GM18499 (cell line): ENCODE results near the gene EEF1E1.

Source experiments
- ATAC-seq: cut with Tn5 transposase; IDR thresholded peaks from one replicate; pipeline ENCODE4 v1.9.1; 2021; ENCODE audit warnings: moderate number of reproducible peaks; ENCODE audit not compliant: insufficient read depth, unreplicated experiment

The EEF1E1 gene

DNA sequence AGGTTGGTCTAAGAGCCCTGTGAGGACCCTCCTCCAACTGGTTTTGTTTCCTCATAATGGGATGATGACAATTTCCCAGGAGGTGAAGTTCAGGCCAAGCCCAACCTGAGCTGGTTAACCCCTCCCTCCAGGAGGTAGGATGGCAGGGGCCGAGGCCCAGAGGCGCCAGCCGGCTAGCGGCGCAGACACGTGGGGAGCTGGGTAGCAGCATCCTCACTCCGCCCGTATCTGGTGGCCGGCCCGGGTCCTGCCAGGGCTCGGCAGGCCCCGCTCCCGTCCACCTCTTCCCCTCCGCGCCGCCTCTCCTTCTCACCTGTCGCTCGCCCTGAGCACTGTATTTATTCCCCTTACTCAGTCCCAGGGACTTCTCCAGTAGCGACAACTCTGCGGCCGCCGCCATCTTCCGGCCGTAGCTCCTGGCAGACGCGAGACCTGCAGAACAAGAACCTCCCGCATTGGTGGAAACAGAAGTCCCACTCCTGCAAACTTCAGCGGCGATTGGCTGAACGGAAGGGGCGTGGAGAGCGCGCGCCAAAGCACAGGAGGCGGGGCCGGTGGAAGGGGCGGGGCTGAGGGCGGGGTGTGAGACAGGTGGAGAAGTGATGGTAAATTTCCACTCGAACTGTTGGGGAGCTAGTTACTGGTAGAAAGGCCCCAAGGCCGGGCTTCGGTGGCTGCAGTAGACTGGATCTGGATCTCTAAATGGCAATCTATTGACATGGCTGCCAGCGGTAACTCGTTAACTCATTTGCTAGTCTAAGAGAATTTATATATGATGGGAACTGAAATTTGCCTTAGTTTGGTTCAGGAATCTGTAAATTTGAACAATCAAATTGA lies at the start of gene EEF1E1:
EEF1E1 (minus strand) TSS at position 427 of the 837 bp plus-strand sequence; CDS start at position 400, 27 bp downstream.
- ATAC-seq, result peak; percentile 96

- no peak for ATAC-seq
Observed at GRCh38 chr6:8149350-8149749, 47.0 kb upstream of the EEF1E1 start.

DNA sequence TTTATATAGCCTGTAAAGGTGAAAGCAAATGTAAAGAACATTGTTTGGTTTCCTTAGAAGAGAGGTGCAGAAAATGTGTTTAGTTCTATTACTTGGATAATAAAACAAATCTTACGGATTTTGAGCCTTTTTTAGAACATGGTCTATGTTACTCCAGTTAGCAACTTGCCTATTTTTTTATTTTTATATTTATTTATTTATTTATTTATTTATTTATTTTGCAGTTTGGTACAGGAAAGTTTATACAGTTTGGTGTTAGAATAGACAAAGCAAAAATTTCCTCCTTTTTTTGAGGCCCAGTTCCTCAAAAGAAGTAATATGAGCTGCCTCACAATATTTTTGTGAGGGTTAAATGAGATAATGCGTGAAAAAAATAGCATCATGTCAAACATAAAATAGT lies 41.6 kb upstream of the EEF1E1 start:
- ATAC-seq, result no peak

- ATAC-seq, result no peak
Observed at GRCh38 chr6:8139451-8139850, 37.1 kb upstream of the EEF1E1 start.

GRCh38 chr6:8137529-8137939 lies 35.2 kb upstream of the EEF1E1 start:
- ATAC-seq, result no peak

DNA sequence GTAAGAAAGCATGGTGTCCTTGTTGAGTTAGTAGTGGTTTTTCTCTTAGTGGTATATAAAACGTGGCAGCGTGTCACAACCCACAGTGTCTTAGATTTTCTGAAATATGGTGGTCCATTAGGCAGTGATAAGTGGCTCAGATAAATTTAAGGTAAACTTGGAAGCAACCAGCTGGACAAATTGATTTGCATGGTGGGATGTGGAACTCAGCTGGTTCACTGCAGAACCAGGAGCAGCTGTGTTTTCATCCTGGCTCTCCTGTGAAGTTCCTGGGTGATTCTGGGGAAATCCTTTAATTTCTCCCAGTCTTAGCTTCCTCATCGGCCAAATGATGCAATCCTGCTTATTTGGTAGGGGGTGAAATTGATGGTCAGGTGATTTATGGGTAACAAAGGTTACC lies 32.9 kb upstream of the EEF1E1 start:
- ATAC-seq, result no peak

DNA sequence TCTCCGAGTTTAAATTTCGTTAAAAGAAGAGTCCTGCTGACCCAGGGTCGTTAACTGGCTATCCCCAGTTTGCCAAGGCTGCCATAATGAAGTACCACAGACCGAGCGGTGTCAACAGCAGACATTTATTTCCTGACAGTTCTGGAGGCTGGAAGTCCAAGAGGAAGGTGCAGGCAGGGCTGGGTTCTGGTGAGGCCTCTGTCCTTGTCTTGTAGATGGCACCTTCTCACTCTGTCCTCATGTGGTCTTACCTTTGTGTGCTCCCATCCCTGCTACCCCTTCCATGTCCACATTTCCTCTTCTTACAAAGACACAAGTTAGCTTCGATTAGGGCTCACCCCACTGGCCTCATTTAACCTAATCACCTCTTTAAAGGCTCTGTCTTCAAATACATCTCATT lies 29.8 kb upstream of the EEF1E1 start:
- ATAC-seq, result no peak

DNA sequence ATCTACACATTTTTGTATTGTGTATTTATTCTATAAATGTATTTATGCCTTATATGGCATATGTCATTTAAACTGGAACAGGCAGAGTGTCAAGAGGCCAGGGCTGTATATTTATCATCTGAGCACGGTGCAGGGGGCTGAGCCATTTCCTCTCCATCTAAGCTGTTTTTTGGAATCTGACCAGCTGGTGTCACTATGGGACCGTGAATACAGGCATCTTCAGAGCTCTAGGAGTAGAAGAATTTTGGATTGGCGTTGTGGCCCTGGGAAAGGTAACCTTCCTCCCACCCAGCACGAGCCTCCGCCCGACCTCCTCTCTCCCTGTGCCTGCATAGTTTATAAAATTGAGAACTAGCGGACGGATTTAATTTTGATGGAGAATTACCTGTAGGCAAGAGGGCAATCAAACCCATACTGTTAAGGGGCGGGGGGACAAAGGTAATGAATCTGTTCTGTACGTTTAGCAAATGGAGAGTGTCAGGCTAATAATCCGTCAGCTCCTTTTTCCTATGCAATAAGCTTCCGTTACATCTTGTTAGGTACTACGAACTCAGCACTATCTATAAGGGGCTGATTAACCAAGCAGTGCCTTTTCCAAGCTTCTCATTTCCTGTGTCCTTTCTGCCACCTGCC lies 29.0 kb upstream of the EEF1E1 start:
- ATAC-seq, result no peak

DNA sequence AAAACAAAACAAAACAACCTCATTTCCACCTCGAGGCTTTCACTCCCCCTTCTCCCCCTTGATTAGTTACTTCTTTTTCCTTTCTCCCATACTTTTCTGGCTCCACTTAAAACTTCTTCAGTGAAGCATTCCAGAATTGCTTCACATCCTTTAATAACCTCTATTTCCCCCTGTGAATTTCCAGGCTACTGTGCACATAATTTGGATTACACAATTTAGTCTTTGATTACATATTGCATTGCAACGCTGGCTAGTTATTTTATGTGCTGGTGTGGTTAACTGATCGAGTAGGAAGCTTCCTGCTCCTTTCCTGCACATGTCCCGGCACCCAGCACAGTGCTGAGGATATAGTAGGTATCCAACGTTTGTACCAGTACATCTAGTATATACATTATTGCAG lies 28.1 kb upstream of the EEF1E1 start:
- no peak for ATAC-seq

- no peak for ATAC-seq
Observed at GRCh38 chr6:8123236-8123635, 20.9 kb upstream of the EEF1E1 start.

DNA sequence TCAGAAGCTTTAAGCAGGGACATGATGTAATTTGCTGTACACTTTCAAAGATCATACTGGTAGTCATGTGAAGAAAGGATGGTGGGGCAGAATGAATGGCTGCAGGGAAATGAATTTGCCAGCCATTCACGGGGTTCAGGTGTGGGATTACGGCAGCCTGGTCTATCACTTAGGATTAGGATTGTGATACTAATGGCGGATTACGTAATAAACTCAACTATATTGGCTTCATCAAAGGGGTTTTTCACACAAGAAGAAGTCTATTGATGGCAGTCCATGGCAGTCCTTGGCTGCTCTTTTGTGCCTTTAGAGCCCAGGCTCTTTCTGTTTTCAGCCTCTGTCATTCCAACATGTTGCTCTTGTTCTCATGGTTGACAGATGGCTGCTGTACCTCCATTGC lies 12.6 kb upstream of the EEF1E1 start:
- no peak for ATAC-seq

DNA sequence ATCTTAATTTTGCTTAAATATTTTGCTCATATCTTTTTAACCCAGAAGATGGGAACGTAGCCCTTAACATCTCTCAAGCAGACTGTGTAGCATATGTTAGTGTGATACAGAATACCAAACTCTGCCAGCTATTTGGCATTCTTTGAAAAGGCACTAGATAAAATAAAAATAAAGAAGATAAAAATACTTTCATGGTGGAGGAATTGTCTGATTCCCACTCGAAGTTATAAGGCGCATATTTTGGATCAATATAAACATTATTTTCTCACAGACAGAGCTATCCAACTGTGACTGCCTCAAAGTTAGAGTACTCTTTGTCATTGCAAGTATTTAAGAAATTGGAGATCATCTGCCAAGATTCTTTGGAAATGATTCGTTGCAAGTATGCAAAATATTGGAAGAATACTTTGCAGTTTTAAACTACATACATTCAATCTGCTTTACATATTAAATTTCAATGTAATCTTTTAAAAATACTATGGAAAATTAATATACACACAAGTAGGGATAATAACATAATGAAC lies 10.8 kb upstream of the EEF1E1 start:
- no peak for ATAC-seq

- ATAC-seq, result no peak
Observed at GRCh38 chr6:8110725-8111124, 8.4 kb upstream of the EEF1E1 start.

GRCh38 chr6:8110117-8110721 lies 7.9 kb upstream of the EEF1E1 start:
- ATAC-seq, result peak; percentile 54

DNA sequence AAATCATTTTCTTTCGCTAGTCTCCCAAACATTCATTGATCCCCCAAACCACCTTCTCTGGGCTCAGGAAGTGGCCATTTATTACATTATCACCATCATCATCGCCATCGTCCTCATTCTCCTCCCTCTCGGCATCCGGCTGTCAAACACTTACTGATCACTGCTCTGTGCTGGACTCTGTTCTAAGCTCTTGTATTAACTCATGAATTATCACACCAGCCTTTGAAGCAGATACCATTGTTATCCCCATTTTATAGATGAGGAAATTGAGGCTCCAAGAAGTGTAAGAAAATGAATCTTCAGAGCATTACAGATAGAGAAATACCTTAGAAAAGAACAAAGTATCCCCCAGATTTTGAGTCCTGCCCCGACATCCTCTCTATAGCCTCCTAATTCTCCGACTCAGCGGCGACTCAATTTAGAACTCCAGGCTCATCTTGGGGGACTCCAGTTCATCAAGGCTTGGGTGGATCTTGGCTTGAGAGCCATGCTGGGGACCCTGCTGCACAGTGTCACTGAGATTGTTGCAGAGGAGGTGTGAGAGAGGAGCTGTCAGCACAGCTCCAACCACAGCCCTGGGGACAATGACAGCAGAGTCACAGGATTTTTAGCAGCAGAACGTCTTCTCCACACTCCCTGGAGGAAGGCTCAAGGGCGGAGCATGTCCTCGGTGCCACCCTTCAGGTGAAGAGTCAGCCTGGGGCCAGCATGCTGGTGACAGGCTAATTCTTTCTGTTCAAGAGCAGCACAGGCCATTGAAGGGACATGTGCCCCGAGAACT lies 6.6 kb upstream of the EEF1E1 start:
- no peak for ATAC-seq

GRCh38 chr6:8108031-8108660 lies 5.8 kb upstream of the EEF1E1 start:
- no peak for ATAC-seq

- no peak for ATAC-seq
Observed at GRCh38 chr6:8105791-8106190, 3.4 kb upstream of the EEF1E1 start.

DNA sequence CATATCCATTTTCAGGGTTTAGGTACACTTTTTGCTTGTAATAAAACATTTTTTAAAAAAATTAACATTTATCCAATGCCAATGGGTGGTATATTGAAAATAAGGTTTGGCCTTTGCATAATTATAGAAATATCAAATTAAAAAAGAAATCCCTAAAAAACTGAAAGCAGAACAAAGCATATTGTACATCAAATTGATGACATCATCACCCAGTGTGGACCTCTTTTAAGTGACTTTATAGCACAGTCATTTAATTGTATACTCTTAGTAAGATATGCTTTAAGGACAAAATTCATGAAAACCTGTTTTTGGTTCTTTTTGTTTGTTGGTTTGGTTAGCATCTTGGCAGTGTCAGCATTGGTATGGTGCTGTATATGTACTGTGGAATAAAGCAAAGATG lies 1.4 kb upstream of the EEF1E1 start:
- no peak for ATAC-seq

GRCh38 chr6:8100159-8100854 lies 2.0 kb downstream of the EEF1E1 start:
- ATAC-seq, result no peak
